ENCODE results near the gene HSF2.
"Not testable (repeated sequence)": the region's sequence is repeated elsewhere in the genome, so short reads cannot be mapped to it uniquely, and the experiment has no call there.

Gene HSF2

GRCh38 chr6:122458087-122458486 lies 58.6 kb downstream of the HSF2 start:
- DNase-seq = no peak

GRCh38 chr6:122459240-122459639 lies 59.8 kb downstream of the HSF2 start:
- DNase-seq = no peak

- not testable (repeated sequence) for DNase-seq
Measured at GRCh38 chr6:122459865-122460416, 60.5 kb downstream of the HSF2 start.

GRCh38 chr6:122461885-122462284 lies 62.4 kb downstream of the HSF2 start:
- DNase-seq = no peak

- DNase-seq = peak; percentile 95
Measured at GRCh38 chr6:122471107-122472021, 71.9 kb downstream of the HSF2 start, which contains the start of gene SERINC1. SERINC1 (minus strand) TSS chr6:122471807; CDS start chr6:122471737, 70 bp downstream.

GRCh38 chr6:122472022-122472340 lies 72.5 kb downstream of the HSF2 start:
- no peak for DNase-seq

GRCh38 chr6:122476131-122476530 lies 76.7 kb downstream of the HSF2 start:
- DNase-seq = peak; percentile 45

- DNase-seq = no peak
Measured at GRCh38 chr6:122482750-122483080, 83.3 kb downstream of the HSF2 start.

All from CD4-positive, alpha-beta T cell treated with Interleukin-21 for 1 hour (primary cell).